A673 (cell line): Measurements from ENCODE around the gene NPVF. TPM values are rescaled to one million over a fixed set of nuclear protein-coding genes. Genes with fewer than 3 reads are reported as not detected.

ENCODE experiments used
- Bru-seq: library from RNA; stranded (reverse); fragments of 400-500 nt; gene quantifications from one replicate; lab custom pipeline; 2021; lab: Mats Ljungman, UMichigan
- BruChase-seq, 2 experiments: library from RNA; stranded (reverse); fragments of 400-500 nt; gene quantifications; one replicate each; lab custom pipeline; 2021; lab: Mats Ljungman, UMichigan
- BruUV-seq: library from RNA; stranded (reverse); fragments of 400-500 nt; replicated peaks from 2 replicates; lab custom pipeline; 2021; lab: Mats Ljungman, UMichigan
- CTCF ChIA-PET: fragments of 300-600 bp; sonication (Branson Sonifier 250); formaldehyde crosslinking; loops from one replicate; lab custom pipeline; 2022; ENCODE audit warnings: antibody characterized with exemption; lab: Charles Lee
- POLR2A ChIA-PET: fragments of 300-600 bp; sonication (Branson Sonifier 250); formaldehyde crosslinking; loops from one replicate; lab custom pipeline; 2022; ENCODE audit warnings: antibody characterized with exemption; ENCODE audit not compliant: low non-redundant PET; lab: Charles Lee
- DNase-seq: peaks from one replicate; pipeline ENCODE4 v3.0.0-alpha.2; 2015; ENCODE audit warnings: low spot score
- H3K27ac ChIP-seq: fragments of 200-600 bp; sonication (generic); 2 replicates; pipeline ENCODE4 v1.5.1; 2016; ENCODE audit warnings: mixed run types, low read depth, mild to moderate bottlenecking, mixed read lengths, antibody characterized with exemption, low read length; ENCODE audit not compliant: poor library complexity, severe bottlenecking
- H3K27me3 ChIP-seq: fragments of 200-600 bp; sonication (generic); replicated peaks from 2 replicates; pipeline ENCODE4 v1.6.1; 2017; ENCODE audit warnings: mixed run types, low read depth, mild to moderate bottlenecking, mixed read lengths, antibody characterized with exemption, low read length; ENCODE audit not compliant: insufficient read depth, poor library complexity
- H3K36me3 ChIP-seq: fragments of 200-600 bp; sonication (generic); 2 replicates; pipeline ENCODE4 v1.6.1; 2016; ENCODE audit warnings: mixed run types, mild to moderate bottlenecking, mixed read lengths, antibody characterized with exemption, low read length; ENCODE audit not compliant: insufficient read depth, poor library complexity, severe bottlenecking
- H3K4me1 ChIP-seq: fragments of 200-600 bp; sonication (generic); 2 replicates; pipeline ENCODE4 v1.6.1; 2017; ENCODE audit warnings: mixed run types, mild to moderate bottlenecking, mixed read lengths, antibody characterized with exemption, low read length; ENCODE audit not compliant: insufficient read depth, poor library complexity, severe bottlenecking
- H3K4me3 ChIP-seq: fragments of 200-600 bp; sonication (generic); 2 replicates; pipeline ENCODE4 v1.5.1; 2016; ENCODE audit warnings: low read depth, mixed run types, mild to moderate bottlenecking, mixed read lengths, low read length; ENCODE audit not compliant: poor library complexity, severe bottlenecking
- H3K9me3 ChIP-seq: fragments of 200-600 bp; sonication (generic); 2 replicates; pipeline ENCODE4 v1.6.1; 2016; ENCODE audit warnings: mixed run types, low read depth, mild to moderate bottlenecking, mixed read lengths, antibody characterized with exemption, low read length; ENCODE audit not compliant: poor library complexity, severe bottlenecking
- CTCF ChIP-seq: fragments of 300-800, 200-600 bp; sonication (generic); conservative IDR thresholded peaks from 2 replicates; pipeline ENCODE4 v1.5.1; 2017; ENCODE audit warnings: low read depth, mild to moderate bottlenecking, antibody characterized with exemption, low read length, moderate library complexity, mixed read lengths
- EZH2 ChIP-seq: fragments of 200-600 bp; sonication (generic); IDR thresholded peaks from 2 replicates; pipeline ENCODE4 v1.6.1; 2017; ENCODE audit warnings: borderline replicate concordance, low read depth, mild to moderate bottlenecking, mixed read lengths, antibody characterized with exemption, low read length; ENCODE audit not compliant: poor library complexity, severe bottlenecking
- intact Hi-C: fragments of 100-400 bp; cut with micrococcal nuclease; formaldehyde crosslinking; loops from one replicate; pipeline ENCODE4 v1.10.0; 2022; ENCODE audit not compliant: unreplicated experiment
- long read RNA-seq: library from polyadenylated mRNA; stranded (forward); transcript quantifications from one replicate; pipeline ENCODE4 v2.0.0, GENCODE V29; 2022
- total RNA-seq: library from RNA; stranded (reverse); gene quantifications from 2 replicates; pipeline ENCODE4 v1.2.3, GENCODE V29; 2021

Gene NPVF
- total RNA-seq (not detected in 2 replicates), Bru-seq, nascent RNA (not detected), BruChase-seq, experiment 1, labeled RNA remaining after a 2-hour chase (not detected), BruChase-seq, experiment 2, labeled RNA remaining after a 6-hour chase (not detected)
- long read RNA-seq: 0 reads

DNA sequence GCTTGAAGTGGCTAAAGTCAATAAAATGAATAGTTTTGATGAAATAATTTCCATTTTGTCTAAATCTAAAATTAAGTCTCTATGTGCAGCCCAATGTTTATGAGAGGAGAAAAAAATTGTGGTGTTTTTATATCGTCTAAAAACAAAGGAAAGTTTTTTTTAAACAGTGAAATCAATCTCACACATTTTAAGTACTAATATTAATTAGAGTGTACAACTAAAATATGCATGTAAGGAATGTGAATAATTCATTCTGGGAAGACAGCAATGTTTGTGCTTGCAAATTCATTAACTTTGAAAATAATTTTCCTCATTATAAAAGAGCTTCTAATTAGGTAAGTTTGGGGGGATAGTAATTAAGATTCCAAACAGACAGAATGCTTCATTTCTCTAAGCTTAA, at the start of gene NPVF:
NPVF (minus strand) TSS at position 101 of the 400 bp plus-strand sequence; CDS start at position 54, 47 bp downstream.
- no TSS peak for BruUV-seq
- DNase-seq: no peak
- Histone ChIP-seq H3K27ac (no peak within 1 kb of the TSS), H3K4me1 (no peaks in the 10 kb centered on the region), H3K36me3 (no peaks in the 10 kb centered on the region), H3K9me3 (no peaks in the 10 kb centered on the region), H3K4me3 (no peak within 1 kb of the TSS), H3K27me3 (peaks cover 61% of the 10 kb centered on the region)
- CTCF ChIA-PET: interaction anchor here (0.9 kb wide), 1 partner anchor 12 kb away, joined by 3 read pairs; no protein-coding TSS in a partner anchor
- TF ChIP-seq CTCF (no peak), EZH2 (no peak)
- intact Hi-C loops: no loop called here
- POLR2A ChIA-PET: no interaction called here

DNA sequence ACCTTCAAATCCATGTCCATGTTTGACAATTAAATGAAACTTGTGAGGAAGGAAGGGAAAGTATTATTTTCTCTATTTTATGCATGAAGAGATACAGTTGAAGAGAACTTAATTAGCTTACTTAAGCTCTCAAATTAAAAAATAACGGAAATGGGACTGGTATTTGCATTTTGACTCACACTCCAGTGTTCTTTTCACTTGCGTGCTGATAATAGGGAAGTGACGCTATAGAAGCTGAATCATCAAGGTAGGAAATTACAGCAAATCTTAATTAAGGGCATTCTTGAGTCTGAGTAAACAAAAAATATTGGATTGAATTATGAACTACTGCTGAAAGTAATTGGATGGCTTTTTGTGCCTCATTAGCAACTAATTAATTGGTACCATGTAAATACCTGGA, 44.0 kb upstream of the NPVF start:
- BruUV-seq: no TSS peak
- TF ChIP-seq EZH2 (no peak), CTCF (no peak)
- no peaks in the 10 kb centered on the region for H3K9me3 ChIP-seq
- peaks cover 35% of the 10 kb centered on the region for H3K27me3 ChIP-seq
- no peak for DNase-seq
- no peak overlapping the region for H3K27ac ChIP-seq
- ChIA-PET CTCF (no interaction called here), POLR2A (no interaction called here)
- H3K4me1 ChIP-seq: peaks cover 5% of the 10 kb centered on the region
- no peak overlapping the region for H3K4me3 ChIP-seq
- intact Hi-C loops: no loop called here
- H3K36me3 ChIP-seq: no peaks in the 10 kb centered on the region

DNA sequence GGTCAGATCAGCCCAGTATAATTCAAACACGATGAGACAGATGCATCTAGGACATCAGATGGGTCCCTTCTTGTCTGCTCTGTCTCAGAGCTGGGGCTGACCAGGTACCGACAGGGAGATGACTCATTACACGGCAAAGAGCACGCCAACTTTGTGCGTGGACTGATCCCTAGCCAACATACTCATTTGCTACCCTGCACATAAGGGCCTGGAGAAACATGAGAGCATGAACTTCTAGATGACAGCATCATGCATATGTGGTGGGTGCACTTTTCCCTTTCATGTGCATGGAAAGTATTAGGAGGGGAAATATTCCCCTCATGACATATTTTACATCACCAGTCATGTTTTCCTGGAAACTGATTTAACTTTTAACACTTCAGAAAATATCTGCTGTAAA, 35.1 kb upstream of the NPVF start:
- ChIA-PET POLR2A (no interaction called here), CTCF (no interaction called here)
- no TSS peak for BruUV-seq
- Histone ChIP-seq H3K9me3 (no peaks in the 10 kb centered on the region), H3K36me3 (no peaks in the 10 kb centered on the region), H3K27me3 (peaks cover 37% of the 10 kb centered on the region), H3K4me3 (no peak overlapping the region), H3K27ac (no peak overlapping the region), H3K4me1 (peaks cover 22% of the 10 kb centered on the region)
- DNase-seq: no peak
- TF ChIP-seq EZH2: no peak
- no peak for TF ChIP-seq CTCF
- intact Hi-C loops: no loop called here
